ENCODE measurements around the gene ELMOD3.
A peak's percentile ranks its signal among the peaks of the same experiment; 100 is the strongest.
"Not testable (repeated sequence)": the region's sequence is repeated elsewhere in the genome, so short reads cannot be mapped to it uniquely, and the experiment has no call there.

Gene ELMOD3

GRCh38 chr2:85324639-85325465 lies 29.7 kb upstream of the ELMOD3 start:
- in situ Hi-C loops (cut with HindIII; ENCODE audit: low pct_unique_long_range_greater_than_20kb, low sequenced_read_pairs) = no loop called here
- TF ChIP-seq JUND (IDR thresholded peaks at IDR 0.05; ENCODE audit: low read depth) = no peak
- no peak for DNase-seq (ENCODE audit: low read depth in 1 of 2, low spot score in 1 of 2)

- in situ Hi-C loops (cut with HindIII; ENCODE audit: low pct_unique_long_range_greater_than_20kb, low sequenced_read_pairs) = no loop called here
- DNase-seq (ENCODE audit: low read depth in 1 of 2, low spot score in 1 of 2) = no peak
- TF ChIP-seq JUND (IDR thresholded peaks at IDR 0.05; ENCODE audit: low read depth) = no peak
Measured at GRCh38 chr2:85325466-85325811, 29.1 kb upstream of the ELMOD3 start.

GRCh38 chr2:85326406-85327159 lies 28.0 kb upstream of the ELMOD3 start:
- no peak for DNase-seq (ENCODE audit: low read depth in 1 of 2, low spot score in 1 of 2)
- in situ Hi-C loops (cut with HindIII; ENCODE audit: low pct_unique_long_range_greater_than_20kb, low sequenced_read_pairs) = no loop called here
- TF ChIP-seq JUND (IDR thresholded peaks at IDR 0.05; ENCODE audit: low read depth) = no peak

GRCh38 chr2:85327160-85327821 lies 27.3 kb upstream of the ELMOD3 start:
- no peak for TF ChIP-seq JUND (IDR thresholded peaks at IDR 0.05; ENCODE audit: low read depth)
- in situ Hi-C loops (cut with HindIII; ENCODE audit: low pct_unique_long_range_greater_than_20kb, low sequenced_read_pairs) = no loop called here
- peak in 1 of 2 experiments; percentile 22 for DNase-seq (ENCODE audit: low read depth in 1 of 2, low spot score in 1 of 2)

- in situ Hi-C loops (cut with HindIII; ENCODE audit: low pct_unique_long_range_greater_than_20kb, low sequenced_read_pairs) = no loop called here
- no peak for TF ChIP-seq JUND (IDR thresholded peaks at IDR 0.05; ENCODE audit: low read depth)
- peak; percentile 83 to 90 for DNase-seq (ENCODE audit: low read depth in 1 of 2, low spot score in 1 of 2)
Measured at GRCh38 chr2:85327822-85328617, 26.5 kb upstream of the ELMOD3 start, which contains the start of gene TGOLN2. TSS of gene TGOLN2 (minus strand) at chr2:85327989. CDS start at chr2:85327962, 27 bp downstream.

GRCh38 chr2:85329181-85329651 lies 25.4 kb upstream of the ELMOD3 start:
- no peak for TF ChIP-seq JUND (IDR thresholded peaks at IDR 0.05; ENCODE audit: low read depth)
- DNase-seq (ENCODE audit: low read depth in 1 of 2, low spot score in 1 of 2) = no peak
- in situ Hi-C loops (cut with HindIII; ENCODE audit: low pct_unique_long_range_greater_than_20kb, low sequenced_read_pairs) = no loop called here

- in situ Hi-C loops (cut with HindIII; ENCODE audit: low pct_unique_long_range_greater_than_20kb, low sequenced_read_pairs); DNase-seq (ENCODE audit: low read depth in 1 of 2, low spot score in 1 of 2): not testable (repeated sequence)
Measured at GRCh38 chr2:85329701-85330100, 24.9 kb upstream of the ELMOD3 start.

- in situ Hi-C loops (cut with HindIII; ENCODE audit: low pct_unique_long_range_greater_than_20kb, low sequenced_read_pairs) = no loop called here
- DNase-seq (ENCODE audit: low read depth in 1 of 2, low spot score in 1 of 2) = no peak
- no peak for TF ChIP-seq JUND (IDR thresholded peaks at IDR 0.05; ENCODE audit: low read depth)
Measured at GRCh38 chr2:85330839-85331636, 23.5 kb upstream of the ELMOD3 start.

- in situ Hi-C loops (cut with HindIII; ENCODE audit: low pct_unique_long_range_greater_than_20kb, low sequenced_read_pairs); DNase-seq (ENCODE audit: low read depth in 1 of 2, low spot score in 1 of 2): not testable (repeated sequence)
Measured at GRCh38 chr2:85333877-85334276, 20.7 kb upstream of the ELMOD3 start.

- DNase-seq (ENCODE audit: low read depth in 1 of 2, low spot score in 1 of 2) = no peak
- in situ Hi-C loops (cut with HindIII; ENCODE audit: low pct_unique_long_range_greater_than_20kb, low sequenced_read_pairs) = no loop called here
- no peak for TF ChIP-seq JUND (IDR thresholded peaks at IDR 0.05; ENCODE audit: low read depth)
Measured at GRCh38 chr2:85334928-85335327, 19.6 kb upstream of the ELMOD3 start.

- peak in 1 of 2 experiments; percentile 18 for DNase-seq (ENCODE audit: low read depth in 1 of 2, low spot score in 1 of 2)
- no peak for TF ChIP-seq JUND (IDR thresholded peaks at IDR 0.05; ENCODE audit: low read depth)
- in situ Hi-C loops (cut with HindIII; ENCODE audit: low pct_unique_long_range_greater_than_20kb, low sequenced_read_pairs) = no loop called here
Measured at GRCh38 chr2:85340034-85340892, 14.3 kb upstream of the ELMOD3 start.
